GM19468 (cell line): ENCODE results near the gene SNTG2.

Source experiments
- ATAC-seq: cut with Tn5 transposase; IDR thresholded peaks from one replicate; pipeline ENCODE4 v1.9.1; 2021; ENCODE audit warnings: mild to moderate bottlenecking, moderate library complexity, moderate number of reproducible peaks; ENCODE audit not compliant: unreplicated experiment; ENCODE audit errors: extremely low read depth

Gene SNTG2

GRCh38 chr2:949384-950079, 1.1 kb upstream of the SNTG2 start:
- no peak for ATAC-seq

GRCh38 chr2:951224-952006, 766 bp downstream of the SNTG2 start:
- ATAC-seq, result no peak

- ATAC-seq, result no peak
Measured at GRCh38 chr2:953408-953807, 2.8 kb downstream of the SNTG2 start.

GRCh38 chr2:953975-954686, 3.5 kb downstream of the SNTG2 start:
- ATAC-seq, result no peak

GRCh38 chr2:954687-955000, 4.0 kb downstream of the SNTG2 start:
- ATAC-seq, result no peak

GRCh38 chr2:955829-956731, 5.4 kb downstream of the SNTG2 start:
- no peak for ATAC-seq

GRCh38 chr2:959457-959856, 8.8 kb downstream of the SNTG2 start:
- no peak for ATAC-seq

- no peak for ATAC-seq
Measured at GRCh38 chr2:960061-960736, 9.6 kb downstream of the SNTG2 start.

GRCh38 chr2:961786-962185, 11.1 kb downstream of the SNTG2 start:
- ATAC-seq, result no peak

- no peak for ATAC-seq
Measured at GRCh38 chr2:963876-964275, 13.2 kb downstream of the SNTG2 start.

- no peak for ATAC-seq
Measured at GRCh38 chr2:964562-964961, 13.9 kb downstream of the SNTG2 start.

GRCh38 chr2:965640-966147, 15.0 kb downstream of the SNTG2 start:
- ATAC-seq, result no peak

- ATAC-seq, result no peak
Measured at GRCh38 chr2:973129-973528, 22.5 kb downstream of the SNTG2 start.

- no peak for ATAC-seq
Measured at GRCh38 chr2:974054-974453, 23.4 kb downstream of the SNTG2 start.

- no peak for ATAC-seq
Measured at GRCh38 chr2:974502-974901, 23.9 kb downstream of the SNTG2 start.

- no peak for ATAC-seq
Measured at GRCh38 chr2:975095-975494, 24.4 kb downstream of the SNTG2 start.

- ATAC-seq, result no peak
Measured at GRCh38 chr2:979069-979928, 28.6 kb downstream of the SNTG2 start.

- no peak for ATAC-seq
Measured at GRCh38 chr2:980176-980575, 29.5 kb downstream of the SNTG2 start.

GRCh38 chr2:981258-981657, 30.6 kb downstream of the SNTG2 start:
- ATAC-seq, result no peak
